ENCODE results near the gene ZNF784. TPM values are rescaled to one million over a fixed set of nuclear protein-coding genes. Genes with fewer than 3 reads are reported as not detected.

Gene ZNF784
- total and polyA plus RNA-seq, 2 of the 13 experiments (the other 11 are each of a cell fraction or from before 2014, with no cell fraction given), result 4.1 to 4.2 TPM

DNA sequence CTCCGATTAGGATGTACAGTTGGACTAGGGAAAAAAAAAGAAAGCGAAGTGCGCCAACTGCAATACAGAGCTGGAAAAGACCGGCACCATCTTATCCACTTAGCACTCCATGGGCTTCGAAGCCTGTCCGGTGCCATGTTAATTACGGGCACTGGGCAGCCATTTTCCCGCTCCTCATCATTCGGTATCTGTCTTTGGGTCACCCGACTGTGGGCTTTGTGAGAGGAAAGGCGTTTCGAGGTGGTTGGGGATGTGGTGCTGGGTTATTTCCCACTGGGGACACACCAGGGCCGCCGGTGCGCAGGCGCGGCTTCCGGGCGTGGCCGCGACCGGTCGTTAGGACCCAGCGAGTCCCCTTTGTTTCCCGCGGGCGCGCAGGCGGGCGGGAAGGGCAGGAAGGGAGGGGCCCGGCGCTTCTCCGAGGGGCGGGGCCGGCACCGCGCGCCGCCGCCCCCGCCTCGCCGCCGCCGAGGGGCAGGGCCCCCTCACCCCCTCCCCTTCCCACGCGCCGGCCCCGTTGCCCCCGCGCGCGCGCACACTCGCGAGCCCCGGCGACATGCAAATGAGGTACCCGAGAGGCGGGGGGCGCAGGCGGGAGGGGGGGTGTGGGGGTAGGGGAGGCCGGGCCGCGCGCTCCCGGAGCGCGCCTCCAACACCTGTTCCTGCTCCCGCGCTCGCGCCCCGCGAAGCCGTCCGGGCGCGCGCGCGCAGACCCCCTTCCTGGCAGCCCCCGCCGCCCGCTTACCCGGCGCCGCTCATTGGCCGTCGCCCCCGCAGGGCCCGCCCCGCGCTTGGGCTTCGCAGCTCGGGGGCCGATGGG, 24.3 kb downstream of the ZNF784 start, which contains the start of gene ZNF524 (continued):
- TF ChIP-seq SPEN (CRISPR knock-in tag; IDR thresholded peaks at IDR 0.05; ENCODE audit: low read depth), result 0 out of 2 replicates have a peak, but pooled peaks have one; percentile 12
- 0 out of 2 replicates have a peak, but pooled peaks have one; percentile 27 for TF ChIP-seq ZNF564 (CRISPR knock-in tag; IDR thresholded peaks at IDR 0.05)
- no peak for TF ChIP-seq KAT2B (IDR thresholded peaks at IDR 0.05; ENCODE audit: borderline replicate concordance, low read depth, low read length)
- TF ChIP-seq NONO (IDR thresholded peaks at IDR 0.05), result no peak
- TF ChIP-seq NONO (CRISPR knock-in tag; conservative IDR thresholded peaks at IDR 0.05), result peak; percentile 17
- 0 out of 2 replicates have a peak, but pooled peaks have one; percentile 71 for TF ChIP-seq ZNF44 (CRISPR knock-in tag; IDR thresholded peaks at IDR 0.05)
- TF ChIP-seq ZNF737 (CRISPR knock-in tag; IDR thresholded peaks at IDR 0.05; ENCODE audit: borderline replicate concordance), result no peak
- peak; percentile 58 for TF ChIP-seq CCAR2 (optimal IDR thresholded peaks at IDR 0.05; ENCODE audit: low read depth, low read length)
- no peak for TF ChIP-seq NFIB (CRISPR knock-in tag; IDR thresholded peaks at IDR 0.05; ENCODE audit: borderline replicate concordance)
- TF ChIP-seq, protein P1, sequence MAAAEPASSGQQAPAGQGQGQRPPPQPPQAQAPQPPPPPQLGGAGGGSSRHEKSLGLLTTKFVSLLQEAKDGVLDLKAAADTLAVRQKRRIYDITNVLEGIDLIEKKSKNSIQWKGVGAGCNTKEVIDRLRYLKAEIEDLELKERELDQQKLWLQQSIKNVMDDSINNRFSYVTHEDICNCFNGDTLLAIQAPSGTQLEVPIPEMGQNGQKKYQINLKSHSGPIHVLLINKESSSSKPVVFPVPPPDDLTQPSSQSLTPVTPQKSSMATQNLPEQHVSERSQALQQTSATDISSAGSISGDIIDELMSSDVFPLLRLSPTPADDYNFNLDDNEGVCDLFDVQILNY (CRISPR knock-in tag; conservative IDR thresholded peaks at IDR 0.05), result peak; percentile 94
- TF ChIP-seq ZNF629 (CRISPR knock-in tag; conservative IDR thresholded peaks at IDR 0.05), result no peak
- TF ChIP-seq, protein P2, sequence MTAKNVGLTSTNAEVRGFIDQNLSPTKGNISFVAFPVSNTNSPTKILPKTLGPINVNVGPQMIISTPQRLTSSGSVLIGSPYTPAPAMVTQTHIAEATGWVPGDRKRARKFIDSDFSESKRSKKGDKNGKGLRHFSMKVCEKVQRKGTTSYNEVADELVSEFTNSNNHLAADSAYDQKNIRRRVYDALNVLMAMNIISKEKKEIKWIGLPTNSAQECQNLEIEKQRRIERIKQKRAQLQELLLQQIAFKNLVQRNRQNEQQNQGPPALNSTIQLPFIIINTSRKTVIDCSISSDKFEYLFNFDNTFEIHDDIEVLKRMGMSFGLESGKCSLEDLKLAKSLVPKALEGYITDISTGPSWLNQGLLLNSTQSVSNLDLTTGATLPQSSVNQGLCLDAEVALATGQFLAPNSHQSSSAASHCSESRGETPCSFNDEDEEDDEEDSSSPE (CRISPR knock-in tag; IDR thresholded peaks at IDR 0.05), result peak; percentile 94
- TF ChIP-seq FOXO1 (CRISPR knock-in tag; IDR thresholded peaks at IDR 0.05), result 0 out of 2 replicates have a peak, but pooled peaks have one; percentile 13
- no peak for TF ChIP-seq NFE2L1 (CRISPR knock-in tag; IDR thresholded peaks at IDR 0.05; ENCODE audit: borderline replicate concordance)
- TF ChIP-seq E2F1 (CRISPR knock-in tag; IDR thresholded peaks at IDR 0.05), result peak; percentile 93
- TF ChIP-seq SP1 (IDR thresholded peaks at IDR 0.05), result no peak
- peak; percentile 75 for TF ChIP-seq SP1 (CRISPR knock-in tag; IDR thresholded peaks at IDR 0.05)
- peak; percentile 1; the same call in 1 of the 2 replicates for TF ChIP-seq RFXAP (CRISPR knock-in tag; IDR thresholded peaks at IDR 0.05; ENCODE audit: borderline replicate concordance)
- TF ChIP-seq NR2F2 (IDR thresholded peaks at IDR 0.05; ENCODE audit: borderline replicate concordance, low read depth), result peak; percentile 20; the same call in 1 of the 2 replicates
- TF ChIP-seq NFYB (CRISPR knock-in tag; IDR thresholded peaks at IDR 0.05), result peak; percentile 67
- TF ChIP-seq HNRNPUL1 (IDR thresholded peaks at IDR 0.05; ENCODE audit: low read depth, low read length), result no peak
- TF ChIP-seq ZNF180 (CRISPR knock-in tag; IDR thresholded peaks at IDR 0.05; ENCODE audit: borderline replicate concordance, low read depth), result no peak
- TF ChIP-seq ZNF816 (CRISPR knock-in tag; IDR thresholded peaks at IDR 0.05; ENCODE audit: borderline replicate concordance), result 0 out of 2 replicates have a peak, but pooled peaks have one; percentile 44
- TF ChIP-seq CHCHD3 (CRISPR knock-in tag; IDR thresholded peaks at IDR 0.05), result no peak
- no peak; the same call in 1 of the 2 replicates for TF ChIP-seq ZNF800 (CRISPR knock-in tag; IDR thresholded peaks at IDR 0.05)
- TF ChIP-seq TMF1 (CRISPR knock-in tag; IDR thresholded peaks at IDR 0.05; ENCODE audit: low read depth), result peak; percentile 75

All from HepG2 (cell line).